GM12872 (cell line): ENCODE measurements around the gene LARP6.

Source experiments
- CTCF ChIP-seq: IDR thresholded peaks from 3 replicates; pipeline ENCODE4 v1.5.1; 2011; ENCODE audit warnings: low read depth, mild to moderate bottlenecking, low read length, moderate library complexity; ENCODE audit not compliant: insufficient read depth

Gene LARP6

GRCh38 chr15:70856177-70856883 lies 2.4 kb upstream of the LARP6 start:
- TF ChIP-seq CTCF, result no peak

- TF ChIP-seq CTCF, result no peak
Observed at GRCh38 chr15:70855764-70856163, 1.8 kb upstream of the LARP6 start.

GRCh38 chr15:70854666-70854976 lies 664 bp upstream of the LARP6 start:
- no peak for TF ChIP-seq CTCF

GRCh38 chr15:70853318-70853972 lies 512 bp downstream of the LARP6 start:
- no peak for TF ChIP-seq CTCF

- no peak for TF ChIP-seq CTCF
Observed at GRCh38 chr15:70852501-70853317, 1.2 kb downstream of the LARP6 start.

GRCh38 chr15:70851889-70852288 lies 2.1 kb downstream of the LARP6 start:
- TF ChIP-seq CTCF, result no peak

GRCh38 chr15:70845602-70846360 lies 8.2 kb downstream of the LARP6 start:
- TF ChIP-seq CTCF, result no peak
